ENCODE data around the gene SLC8B1. TPM values are rescaled to one million over a fixed set of nuclear protein-coding genes. Genes with fewer than 3 reads are reported as not detected.

The SLC8B1 gene
- total RNA-seq, 1 donor, result 19.5 TPM

DNA sequence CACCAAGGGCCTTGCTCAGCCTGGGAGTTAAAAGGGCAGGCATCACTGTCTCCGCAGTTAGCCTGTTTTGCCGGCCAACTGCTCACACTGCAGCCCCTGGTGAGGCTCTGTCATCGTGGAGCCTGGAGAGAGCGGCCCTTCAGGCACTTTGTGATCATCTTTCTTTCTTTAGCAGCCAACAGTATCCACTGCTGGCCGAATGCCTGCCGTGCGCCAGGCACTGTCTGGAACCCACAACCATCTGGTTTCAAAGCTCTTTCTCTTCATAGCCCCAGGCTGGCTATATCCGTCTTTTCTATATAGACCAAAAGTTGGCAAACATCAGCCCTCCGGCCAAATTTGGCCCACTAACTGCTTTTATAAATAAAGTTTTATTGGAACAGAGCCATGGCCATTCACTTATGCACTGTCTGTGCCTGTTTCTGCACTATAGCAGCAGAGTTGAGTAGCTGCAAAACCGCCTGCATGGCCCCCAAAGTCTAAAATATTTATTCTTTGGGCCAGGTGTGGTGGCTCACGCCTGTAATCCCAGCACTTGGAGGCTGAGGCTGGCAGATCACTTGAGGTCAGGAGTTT lies 29.5 kb downstream of the SLC8B1 start:
- Histone ChIP-seq H2AFZ (ENCODE audit: low read length) (no peak overlapping the region), H3K27me3 (ENCODE audit: insufficient read depth, low read length) (no peaks in the 10 kb centered on the region), H3K36me3 (ENCODE audit: insufficient read depth, low read length) (peaks cover 10% of the 10 kb centered on the region), H3K4me1 (ENCODE audit: insufficient read depth, low read length) (no peaks in the 10 kb centered on the region), H3K4me3 (ENCODE audit: insufficient read depth, low read length) (no peak overlapping the region), H3K27ac (ENCODE audit: low read depth, low read length) (no peak overlapping the region), H3K79me2 (ENCODE audit: insufficient read depth, low read length) (no peaks in the 10 kb centered on the region), H4K20me1 (ENCODE audit: insufficient read depth, low read length) (no peaks in the 10 kb centered on the region), H3K9me3 (ENCODE audit: low read depth, low read length) (no peaks in the 10 kb centered on the region), H3K4me2 (ENCODE audit: insufficient read depth, low read length) (no peak overlapping the region)
- no peak for TF ChIP-seq CTCF (IDR thresholded peaks at IDR 0.05; ENCODE audit: extremely low read depth, low read depth, low read length)
- DNase-seq (ENCODE audit: insufficient read length, low spot score, missing footprints), result peak; percentile 76

DNA sequence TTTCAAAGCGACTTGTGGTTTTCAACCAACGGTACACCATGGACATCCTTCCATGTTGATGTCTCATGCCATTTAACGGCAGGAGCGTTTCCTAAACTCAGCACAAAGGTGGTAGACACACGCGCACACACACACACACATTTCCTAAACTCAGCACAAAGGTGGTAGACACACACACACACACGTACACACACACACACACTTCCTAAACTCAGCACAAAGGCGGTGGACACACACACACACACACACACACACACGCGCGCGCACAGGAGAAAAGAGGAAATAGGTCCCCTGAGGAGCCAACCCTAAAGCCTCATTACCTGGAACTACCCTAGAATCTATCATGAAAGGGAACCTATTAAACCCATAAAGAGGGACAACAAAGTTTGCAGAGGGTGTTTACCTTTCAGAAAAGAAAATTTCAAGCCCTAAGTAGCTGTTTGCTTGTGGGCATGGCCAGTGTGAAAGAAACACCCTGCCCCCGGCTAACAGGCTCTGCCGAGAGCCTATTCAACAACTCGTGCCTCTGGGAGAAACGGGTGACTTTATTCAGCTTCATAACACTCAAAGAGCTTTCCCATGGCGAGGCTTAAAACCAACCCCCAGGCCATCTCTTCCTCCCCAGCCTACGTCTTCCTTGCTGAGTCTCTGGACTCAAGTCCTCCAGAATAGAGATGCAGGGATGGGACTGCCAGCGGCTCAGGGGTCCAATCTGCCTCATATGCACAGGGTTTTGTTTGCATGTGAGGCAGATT lies 31.8 kb downstream of the SLC8B1 start:
- peaks cover 7% of the 10 kb centered on the region for H3K36me3 ChIP-seq (ENCODE audit: insufficient read depth, low read length)
- no peak for TF ChIP-seq CTCF (IDR thresholded peaks at IDR 0.05; ENCODE audit: extremely low read depth, low read depth, low read length)
- no peaks in the 10 kb centered on the region for H4K20me1 ChIP-seq (ENCODE audit: insufficient read depth, low read length)
- no peak overlapping the region for H3K27ac ChIP-seq (ENCODE audit: low read depth, low read length)
- H3K4me1 ChIP-seq (ENCODE audit: insufficient read depth, low read length), result peaks cover 14% of the 10 kb centered on the region
- no peak overlapping the region for H3K4me2 ChIP-seq (ENCODE audit: insufficient read depth, low read length)
- no peaks in the 10 kb centered on the region for H3K9me3 ChIP-seq (ENCODE audit: low read depth, low read length)
- H3K27me3 ChIP-seq (ENCODE audit: insufficient read depth, low read length), result no peaks in the 10 kb centered on the region
- H3K79me2 ChIP-seq (ENCODE audit: insufficient read depth, low read length), result no peaks in the 10 kb centered on the region
- peak; percentile 57 for DNase-seq (ENCODE audit: insufficient read length, low spot score, missing footprints)
- no peak overlapping the region for H3K4me3 ChIP-seq (ENCODE audit: insufficient read depth, low read length)
- no peak overlapping the region for H2AFZ ChIP-seq (ENCODE audit: low read length)

GRCh38 chr12:113302466-113302865 lies 32.4 kb downstream of the SLC8B1 start:
- DNase-seq (ENCODE audit: insufficient read length, low spot score, missing footprints), result peak; percentile 1
- H2AFZ ChIP-seq (ENCODE audit: low read length), result no peak overlapping the region
- no peak for TF ChIP-seq CTCF (IDR thresholded peaks at IDR 0.05; ENCODE audit: extremely low read depth, low read depth, low read length)
- no peaks in the 10 kb centered on the region for H3K79me2 ChIP-seq (ENCODE audit: insufficient read depth, low read length)
- H4K20me1 ChIP-seq (ENCODE audit: insufficient read depth, low read length), result no peaks in the 10 kb centered on the region
- no peak overlapping the region for H3K27ac ChIP-seq (ENCODE audit: low read depth, low read length)
- H3K36me3 ChIP-seq (ENCODE audit: insufficient read depth, low read length), result peaks cover 7% of the 10 kb centered on the region
- no peaks in the 10 kb centered on the region for H3K9me3 ChIP-seq (ENCODE audit: low read depth, low read length)
- no peak overlapping the region for H3K4me3 ChIP-seq (ENCODE audit: insufficient read depth, low read length)
- no peak overlapping the region for H3K4me2 ChIP-seq (ENCODE audit: insufficient read depth, low read length)
- H3K4me1 ChIP-seq (ENCODE audit: insufficient read depth, low read length), result peaks cover 14% of the 10 kb centered on the region
- H3K27me3 ChIP-seq (ENCODE audit: insufficient read depth, low read length), result no peaks in the 10 kb centered on the region

- no peak overlapping the region for H3K4me3 ChIP-seq (ENCODE audit: insufficient read depth, low read length)
- no peak overlapping the region for H3K27ac ChIP-seq (ENCODE audit: low read depth, low read length)
- no peaks in the 10 kb centered on the region for H4K20me1 ChIP-seq (ENCODE audit: insufficient read depth, low read length)
- peak; percentile 39 for DNase-seq (ENCODE audit: insufficient read length, low spot score, missing footprints)
- H3K4me2 ChIP-seq (ENCODE audit: insufficient read depth, low read length), result no peak overlapping the region
- H3K27me3 ChIP-seq (ENCODE audit: insufficient read depth, low read length), result no peaks in the 10 kb centered on the region
- peaks cover 5% of the 10 kb centered on the region for H3K36me3 ChIP-seq (ENCODE audit: insufficient read depth, low read length)
- H2AFZ ChIP-seq (ENCODE audit: low read length), result no peak overlapping the region
- peaks cover 14% of the 10 kb centered on the region for H3K4me1 ChIP-seq (ENCODE audit: insufficient read depth, low read length)
- no peaks in the 10 kb centered on the region for H3K79me2 ChIP-seq (ENCODE audit: insufficient read depth, low read length)
- no peak for TF ChIP-seq CTCF (IDR thresholded peaks at IDR 0.05; ENCODE audit: extremely low read depth, low read depth, low read length)
- H3K9me3 ChIP-seq (ENCODE audit: low read depth, low read length), result no peaks in the 10 kb centered on the region
Observed at GRCh38 chr12:113301811-113302210, 33.1 kb downstream of the SLC8B1 start.
